GM19023 (cell line): Measurements from ENCODE around the gene KMT5B.
A peak's percentile ranks its signal among the peaks of the same experiment; 100 is the strongest.

ENCODE experiments used
- ATAC-seq: cut with Tn5 transposase; IDR thresholded peaks from one replicate; pipeline ENCODE4 v1.9.1; 2021; ENCODE audit warnings: mild to moderate bottlenecking, moderate library complexity; ENCODE audit not compliant: unreplicated experiment

KMT5B gene

DNA sequence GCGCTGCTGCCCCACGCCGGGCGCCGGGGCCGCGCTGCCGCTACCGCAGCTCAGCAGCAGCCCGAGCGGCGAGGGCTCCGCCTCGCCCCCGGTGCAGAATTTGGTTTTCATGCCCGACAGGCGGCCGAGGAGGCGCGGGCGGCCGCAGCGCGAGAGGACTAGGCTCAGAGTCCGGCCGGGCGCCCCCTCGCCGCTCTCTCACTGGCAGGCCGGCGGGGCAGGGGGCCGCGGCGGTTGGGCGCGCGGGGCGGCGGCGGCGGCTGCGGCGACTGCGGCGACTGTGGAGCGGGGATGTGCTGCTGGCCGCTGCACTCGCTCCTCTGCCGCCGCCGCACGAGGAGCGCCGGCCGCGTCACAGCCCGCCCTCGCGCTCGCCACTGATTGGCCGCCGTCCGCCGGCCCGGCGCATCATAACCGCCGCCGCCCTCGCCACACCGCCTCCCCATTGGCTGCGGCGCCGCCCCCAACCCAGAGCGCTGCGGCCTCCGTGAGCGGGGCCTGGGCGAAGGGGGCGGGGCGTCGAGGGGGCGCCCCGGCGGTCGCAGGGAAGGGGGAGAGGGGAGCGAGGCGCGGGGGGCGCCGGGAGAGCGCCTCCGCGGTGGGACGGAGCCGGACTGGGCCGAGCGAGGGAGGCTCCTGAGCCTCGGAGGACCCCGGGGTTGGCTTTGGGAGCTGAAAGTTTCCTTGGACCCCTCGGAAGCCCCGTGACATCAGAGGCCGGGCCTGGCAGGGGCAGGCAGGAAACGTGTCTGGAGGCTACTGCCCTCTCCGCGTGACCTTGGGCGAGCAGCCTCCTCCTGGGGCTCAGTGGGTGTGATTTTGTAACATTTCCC lies 91.8 kb downstream of the KMT5B start, which contains the start of gene CHKA:
Gene CHKA (minus strand): TSS at position 322 of the 833 bp plus-strand sequence. CDS start 211 bp downstream, at position 111.
- ATAC-seq, result peak; percentile 85

- peak; percentile 20 for ATAC-seq
These were observed 92.6 kb downstream of the KMT5B start for GRCh38 chr11:68120273-68121066.

DNA sequence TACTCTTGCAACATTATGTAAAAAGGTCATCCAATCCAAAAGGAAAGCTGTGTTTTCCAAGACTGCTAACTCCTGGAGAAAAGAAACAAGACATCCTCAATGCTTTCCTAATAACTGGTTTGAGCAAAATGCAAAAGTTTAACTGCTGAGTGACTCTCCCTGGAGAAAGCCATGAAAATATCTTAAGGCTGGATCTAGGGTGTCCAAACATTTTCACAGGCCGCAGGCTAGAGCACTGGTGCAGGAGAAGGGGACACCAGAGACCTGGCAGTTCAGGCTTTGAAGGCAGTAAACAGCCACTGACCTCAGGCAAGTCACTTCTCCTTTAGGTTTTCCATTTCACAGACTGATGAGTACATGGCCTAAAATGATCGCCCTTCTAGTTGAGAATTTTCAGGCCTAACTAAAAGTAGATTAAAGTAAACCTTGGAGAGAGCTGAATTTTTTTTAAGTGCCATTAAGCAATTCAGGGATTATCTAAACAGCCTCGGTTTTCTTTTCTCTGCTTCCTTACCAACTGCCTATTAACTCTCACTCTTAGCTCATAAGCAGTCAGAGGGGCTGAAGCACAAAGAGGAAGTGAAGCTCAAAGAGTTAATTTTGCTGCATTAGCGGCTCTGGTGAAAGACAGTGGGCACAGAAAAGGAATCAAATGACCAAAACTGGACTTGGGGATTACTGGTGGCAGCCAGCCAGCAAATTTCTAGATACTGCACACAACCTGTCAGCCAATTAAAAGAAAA lies 94.2 kb downstream of the KMT5B start:
- no peak for ATAC-seq

GRCh38 chr11:68117853-68118470 lies 95.1 kb downstream of the KMT5B start:
- no peak for ATAC-seq

DNA sequence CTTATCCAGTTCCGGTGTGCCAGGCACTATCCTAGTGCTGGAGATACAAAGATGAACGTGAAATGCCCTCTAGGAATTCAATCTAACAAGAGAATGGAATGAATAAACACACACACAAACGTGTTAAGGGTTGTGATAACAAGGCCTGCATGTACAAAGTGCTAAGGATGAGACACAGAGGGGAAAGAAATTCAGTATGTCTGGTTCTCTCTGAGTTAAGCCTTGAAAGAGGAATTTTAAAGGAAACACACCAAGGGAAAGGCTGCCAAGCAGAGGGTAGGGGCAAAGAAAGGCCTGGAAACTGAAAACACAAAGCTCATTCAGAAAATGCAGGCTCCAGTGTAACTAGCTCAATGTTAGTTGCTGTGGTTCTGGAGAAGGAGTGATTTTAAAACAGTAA lies 96.1 kb downstream of the KMT5B start:
- no peak for ATAC-seq

DNA sequence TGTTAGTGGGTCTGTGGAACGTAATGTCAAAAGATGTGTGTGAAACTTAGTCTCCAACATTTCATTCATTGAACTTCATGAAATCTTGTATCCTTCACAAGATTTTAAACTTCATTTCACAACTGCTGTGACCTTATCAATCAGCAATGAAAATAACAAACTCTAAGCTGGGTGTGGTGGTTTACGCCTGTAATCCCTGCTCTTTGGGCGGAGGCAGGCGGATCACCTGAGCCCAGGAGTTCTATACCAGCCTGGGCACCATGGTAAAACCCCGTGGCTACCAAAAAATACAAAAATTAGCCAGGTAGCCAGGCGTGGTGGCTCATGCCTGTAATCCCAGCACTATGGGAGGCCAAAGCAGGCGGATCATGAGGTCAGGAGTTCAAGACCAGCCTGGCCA lies 97.0 kb downstream of the KMT5B start:
- ATAC-seq, result no peak

- ATAC-seq, result no peak
These were observed 97.8 kb downstream of the KMT5B start for GRCh38 chr11:68115285-68115684.

DNA sequence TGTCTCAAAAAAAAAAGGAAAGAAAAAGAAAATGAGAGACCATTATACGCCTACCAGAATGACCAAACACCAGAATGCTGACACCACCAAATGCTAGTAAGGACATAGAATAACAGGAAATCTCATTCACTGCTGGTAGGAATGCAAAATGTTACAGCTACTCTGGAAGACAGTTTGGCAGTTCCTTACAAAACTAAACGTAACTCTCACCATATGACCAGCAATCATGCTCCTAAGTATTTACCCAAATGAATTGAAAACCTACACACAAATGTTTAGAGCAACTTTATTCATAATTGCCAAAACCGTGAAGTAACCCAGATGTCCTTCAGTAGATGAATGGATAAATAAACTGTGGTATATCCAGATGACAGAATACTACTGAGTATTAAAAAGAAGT lies 99.1 kb downstream of the KMT5B start:
- no peak for ATAC-seq

DNA sequence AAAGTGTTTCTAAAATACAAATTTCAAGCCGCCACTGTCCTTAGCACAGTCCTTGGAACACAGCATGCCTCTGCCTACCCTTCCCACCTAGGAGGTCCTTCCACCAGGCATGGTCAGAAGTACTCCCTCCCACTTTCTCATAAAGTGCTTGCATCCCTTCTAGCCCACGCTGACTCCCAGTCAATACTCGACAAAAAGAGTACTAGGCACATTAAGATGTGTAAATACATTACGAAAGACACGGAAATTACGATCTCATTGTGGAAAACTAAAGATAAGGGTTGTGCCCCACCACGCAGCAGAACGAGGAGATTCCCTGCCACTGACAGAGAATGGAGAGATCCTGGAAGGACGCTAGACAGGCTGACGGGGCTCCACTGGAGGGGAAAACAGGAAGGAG lies 105.4 kb downstream of the KMT5B start:
- ATAC-seq, result no peak

DNA sequence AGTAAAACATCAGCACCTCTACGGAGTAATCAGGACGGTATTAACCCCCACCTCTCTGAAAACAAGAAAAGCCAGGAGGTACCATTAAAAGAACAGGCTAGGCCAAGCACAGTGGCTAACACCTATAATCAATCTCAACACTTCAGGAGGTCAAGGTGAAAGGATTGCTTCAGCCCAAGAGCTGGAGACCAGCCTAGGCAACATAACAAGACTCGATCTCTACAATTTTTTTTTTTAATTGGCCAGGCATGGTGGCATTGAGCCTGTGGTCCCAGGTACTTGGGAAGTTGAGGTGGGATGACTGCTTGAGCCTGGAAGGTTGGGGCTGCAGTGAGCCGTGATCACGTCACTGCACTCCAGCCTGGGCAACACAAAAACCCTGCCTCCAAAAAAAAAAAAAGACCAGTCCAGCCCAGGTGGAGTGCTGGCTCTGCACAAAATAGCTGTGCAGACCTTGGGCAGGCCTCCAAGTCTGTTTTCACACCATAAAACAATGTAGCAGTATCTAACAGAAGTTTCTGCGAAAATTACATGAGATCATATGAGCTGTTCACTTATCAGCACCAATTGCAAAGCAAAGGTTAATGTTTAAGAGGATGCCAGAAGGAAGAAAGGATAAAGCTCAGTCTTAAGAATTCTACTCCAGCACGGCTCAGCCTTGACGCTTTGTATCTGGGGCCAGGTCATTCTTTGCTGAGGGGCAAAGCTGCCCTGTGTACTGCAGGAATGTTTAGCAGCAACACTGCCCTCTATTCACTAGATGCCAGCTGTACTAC lies 106.7 kb downstream of the KMT5B start:
- ATAC-seq, result no peak
